Stimulated activated CD4-positive, alpha-beta T cell treated with anti-CD3 and anti-CD28 coated beads, Interleukin-15, amount 100 ng/mL, for 48 hours (primary cell): Measurements from ENCODE around the gene MYO9A.

Experiments
- DNase-seq, 2 donors: peaks; one replicate each; pipeline ENCODE4 v3.0.0-alpha.2; 2020; ENCODE audit warnings: low read depth in 2 of 2

MYO9A gene

GRCh38 chr15:71853543-71853942 lies 264.4 kb downstream of the MYO9A start:
- DNase-seq: no peak

DNA sequence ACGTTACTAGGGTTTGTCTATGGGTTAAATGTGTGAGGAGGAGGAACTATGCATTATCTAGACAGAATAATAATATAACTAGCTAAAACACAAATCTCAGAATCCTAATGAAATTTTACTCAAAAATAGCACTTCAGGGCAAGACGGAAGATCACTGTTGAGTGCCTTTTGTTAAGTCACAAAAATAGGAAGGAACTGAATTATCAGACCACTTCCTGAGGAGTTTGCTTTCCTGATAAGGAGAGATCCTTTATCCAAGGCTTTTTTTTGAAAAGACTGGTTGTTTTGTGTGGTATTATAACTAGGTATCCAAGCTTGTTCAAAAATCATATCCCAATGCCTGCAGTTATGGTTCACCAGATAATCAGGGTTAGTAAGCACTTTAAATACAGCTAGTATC lies 273.0 kb downstream of the MYO9A start:
- no peak for DNase-seq

DNA sequence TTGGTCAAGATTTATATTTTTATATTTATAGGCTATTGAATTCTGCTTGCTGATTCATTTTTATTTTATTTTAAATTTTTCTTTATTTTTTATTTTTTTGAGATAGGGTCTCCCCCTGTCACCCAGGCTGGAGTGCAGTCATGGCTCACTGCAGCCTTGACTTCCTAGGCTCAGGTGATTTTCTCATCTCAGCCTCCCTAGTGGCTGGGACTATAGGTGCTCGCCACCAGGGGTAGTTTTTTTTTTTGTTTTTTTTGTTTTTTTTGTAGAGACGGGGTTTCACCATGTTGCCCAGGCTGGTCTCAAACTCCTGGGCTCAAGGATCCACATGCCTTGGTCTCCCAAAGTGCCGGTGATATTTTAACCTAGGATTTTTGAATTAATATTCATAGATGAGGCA lies 276.4 kb downstream of the MYO9A start:
- DNase-seq: no peak

GRCh38 chr15:71830981-71831380 lies 287.0 kb downstream of the MYO9A start:
- DNase-seq: no peak

GRCh38 chr15:71826196-71826595 lies 291.8 kb downstream of the MYO9A start:
- no peak for DNase-seq

DNA sequence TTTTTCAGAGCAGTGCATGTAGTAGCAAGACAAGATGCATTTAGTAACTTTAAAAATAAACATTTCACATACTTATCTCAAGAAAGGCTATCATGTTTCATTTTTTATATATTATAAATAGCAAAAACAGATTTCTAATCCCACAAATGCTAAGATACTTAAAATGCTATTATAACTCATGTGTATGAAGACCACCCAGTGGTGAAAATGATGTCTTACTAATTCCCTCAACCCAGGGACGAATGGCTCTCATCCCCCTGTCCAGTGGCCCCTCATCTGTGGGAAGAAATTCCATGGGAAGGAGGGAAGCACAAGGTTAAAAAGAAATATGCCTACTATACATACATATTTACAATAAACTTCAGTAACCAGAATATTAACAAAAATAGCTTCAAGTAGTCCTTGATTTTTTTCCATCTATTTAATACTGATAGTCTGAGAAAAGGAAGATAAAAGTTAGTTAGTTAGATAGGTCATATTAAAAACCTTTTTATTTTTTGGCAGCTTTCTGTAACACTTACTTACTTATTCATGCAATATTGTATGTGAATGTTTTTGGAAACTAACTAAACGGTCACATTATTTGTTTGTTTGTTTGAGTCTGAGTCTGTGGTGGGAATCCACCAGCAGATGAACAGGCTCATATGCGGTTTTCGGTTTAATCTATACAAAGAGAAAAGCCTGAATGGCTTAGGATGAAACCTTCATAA lies 292.8 kb downstream of the MYO9A start:
- no peak for DNase-seq

GRCh38 chr15:71823801-71824200 lies 294.1 kb downstream of the MYO9A start:
- no peak for DNase-seq

DNA sequence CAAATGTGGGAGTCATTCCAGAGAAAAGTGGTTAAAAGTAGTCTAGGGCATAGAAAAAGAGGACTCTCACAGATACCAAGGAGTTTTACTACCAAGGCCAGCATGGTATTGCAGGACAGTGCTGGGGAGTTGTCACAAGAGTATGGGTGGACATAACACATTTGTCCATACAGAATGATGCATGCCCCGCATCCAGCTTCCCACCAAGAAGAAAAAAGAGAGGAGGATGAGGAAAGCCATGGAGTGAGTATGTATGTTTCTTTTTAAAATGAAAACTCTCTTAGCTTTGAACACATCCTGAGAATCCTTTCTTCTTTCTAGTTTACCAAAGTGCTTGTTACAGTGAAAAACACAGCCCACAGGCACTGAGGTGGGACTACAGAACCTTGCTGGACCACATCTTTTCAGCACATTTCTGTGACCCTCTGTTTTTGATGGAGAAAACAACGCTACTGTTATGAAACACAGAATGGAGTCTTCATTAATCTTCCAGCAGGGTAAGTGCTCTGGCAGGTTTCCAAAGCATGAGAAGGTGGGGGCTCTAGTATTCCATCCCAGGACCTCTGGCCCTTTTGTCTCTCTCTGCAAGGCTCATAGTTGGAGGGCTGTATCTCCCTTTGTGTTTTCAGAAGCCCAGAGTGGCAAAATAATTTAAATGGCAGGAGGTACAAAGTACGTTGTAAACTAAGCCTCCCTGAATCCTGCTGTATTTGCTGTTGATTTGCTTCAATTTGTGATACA lies 294.9 kb downstream of the MYO9A start:
- DNase-seq: no peak

- DNase-seq: no peak
Measured at GRCh38 chr15:71821547-71822129, 296.3 kb downstream of the MYO9A start.

DNA sequence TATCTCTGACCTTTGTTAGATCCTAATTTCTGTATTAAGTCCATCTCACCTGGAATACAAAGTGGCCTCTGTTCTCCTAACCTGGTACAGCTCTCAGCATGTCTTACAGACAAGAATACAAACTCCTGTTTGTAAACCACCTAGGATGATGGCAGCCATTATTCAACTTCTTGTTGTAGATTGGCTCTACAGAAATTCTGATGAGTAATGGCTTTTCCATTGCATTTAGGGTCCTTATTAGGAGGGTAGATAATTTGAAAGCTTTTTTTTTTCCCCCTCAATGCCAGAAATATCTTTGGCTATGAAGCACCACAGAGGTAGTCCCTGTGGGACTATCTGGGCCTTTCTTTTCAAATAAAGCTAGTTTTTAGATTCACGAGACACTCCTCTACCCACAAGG lies 297.8 kb downstream of the MYO9A start:
- DNase-seq: no peak

DNA sequence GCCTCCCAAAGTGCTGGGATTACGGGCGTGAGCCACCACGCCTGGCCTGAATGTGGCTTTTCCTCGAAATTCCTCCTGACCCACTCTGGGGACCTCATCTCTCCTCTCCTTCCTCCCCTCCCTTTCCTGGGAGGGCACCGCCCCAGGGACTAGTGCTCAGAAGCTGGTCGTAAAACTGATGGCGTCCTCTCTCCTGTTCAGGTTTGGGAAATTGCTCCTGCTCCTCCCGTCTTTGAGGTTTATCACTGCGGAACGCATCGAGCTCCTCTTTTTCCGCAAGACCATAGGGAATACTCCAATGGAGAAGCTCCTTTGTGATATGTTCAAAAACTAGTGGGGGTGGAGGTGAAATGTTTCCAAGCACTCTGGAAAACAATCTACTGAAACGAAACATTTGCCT lies 300.6 kb downstream of the MYO9A start:
- DNase-seq: no peak

- no peak for DNase-seq
Measured at GRCh38 chr15:71815301-71815700, 302.6 kb downstream of the MYO9A start.

- no peak for DNase-seq
Measured at GRCh38 chr15:71813723-71814470, 304.1 kb downstream of the MYO9A start.

- no peak for DNase-seq
Measured at GRCh38 chr15:71812966-71813722, 304.8 kb downstream of the MYO9A start.

- no peak for DNase-seq
Measured at GRCh38 chr15:71811752-71812735, 305.9 kb downstream of the MYO9A start.

GRCh38 chr15:71811036-71811736 lies 306.8 kb downstream of the MYO9A start:
- DNase-seq: no peak

DNA sequence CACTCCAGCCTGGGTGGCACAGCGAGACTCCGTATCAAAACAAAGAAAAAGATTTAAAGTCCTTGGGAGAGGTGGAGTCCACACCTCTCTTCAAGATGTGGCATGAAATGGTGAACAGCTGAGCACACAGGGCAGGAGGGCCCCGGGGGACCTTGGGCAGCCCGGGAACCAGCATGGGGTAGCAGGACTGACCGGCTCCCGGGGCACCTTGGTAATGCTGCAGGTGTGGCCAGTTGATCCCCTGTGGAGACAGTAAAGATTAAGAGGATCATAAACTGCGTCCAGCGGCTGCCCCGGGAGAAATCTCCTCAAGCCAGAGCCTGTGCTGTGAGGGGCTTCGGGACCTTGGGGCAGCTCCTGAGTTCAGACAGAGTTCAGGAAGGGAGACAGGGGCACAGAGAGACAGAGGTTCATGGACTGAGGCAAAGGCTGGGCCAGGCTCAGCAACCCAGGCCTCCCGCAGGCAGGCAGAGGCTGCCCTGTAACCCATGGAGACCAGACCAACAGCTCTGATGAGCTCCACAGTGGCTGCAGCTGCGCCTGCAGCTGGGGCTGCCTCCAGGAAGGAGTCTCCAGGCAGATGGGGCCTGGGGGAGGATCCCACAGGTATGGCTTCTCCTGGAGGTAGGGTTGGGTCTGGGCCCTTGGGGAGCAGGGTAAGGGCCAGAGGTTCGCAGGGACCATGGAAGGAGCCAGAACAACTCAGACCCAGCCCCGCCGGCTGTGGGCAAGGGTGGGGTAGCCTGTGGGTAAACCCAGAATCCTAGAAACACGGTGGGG lies 307.5 kb downstream of the MYO9A start, which contains the start of gene NR2E3:
Gene NR2E3, plus strand, starts transcription at position 299 of the 780 bp plus-strand sequence. Its CDS starts 190 bp downstream, at position 489.
- DNase-seq: no peak

DNA sequence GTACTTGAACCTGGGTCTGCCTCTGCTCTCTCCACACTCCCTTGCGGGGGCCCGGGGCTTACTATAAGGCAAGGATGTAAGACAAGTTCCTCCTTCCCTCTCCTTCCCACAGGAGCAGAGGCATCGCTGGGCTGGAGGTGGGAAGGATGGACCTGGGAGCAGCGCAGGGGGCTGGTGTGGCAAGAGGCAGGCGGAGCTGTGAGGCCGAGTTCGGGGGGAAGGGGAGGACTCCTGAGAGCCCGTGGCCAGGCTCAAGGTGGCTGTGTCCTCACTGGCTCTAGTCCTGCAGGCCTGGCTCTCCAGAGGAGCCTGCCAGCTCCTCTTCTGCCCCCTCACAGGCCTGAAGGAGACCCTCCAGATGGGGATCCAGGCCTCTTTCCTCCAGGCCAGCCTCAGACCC lies 308.6 kb downstream of the MYO9A start:
- DNase-seq: no peak
